ENCODE data around the gene STK36. TPM values are rescaled to one million over a fixed set of nuclear protein-coding genes. Genes with fewer than 3 reads are reported as not detected.

Gene STK36
- total RNA-seq, 2 experiments from 2014 or later: 9.8 to 12.7 TPM

GRCh38 chr2:218734190-218734975 is 62.5 kb downstream of the STK36 start:
- Histone ChIP-seq H3K27me3 (ENCODE audit: control insufficient read depth in 1 of 2, insufficient read depth in 2 of 2, low read length in 2 of 2) (no peaks in the 10 kb centered on the region), H3K4me3 (ENCODE audit: low read length) (no peak overlapping the region), H3K36me3 (ENCODE audit: insufficient read depth, low read length) (peaks cover 21% of the 10 kb centered on the region), H3K27ac (ENCODE audit: low read depth in 1 of 2, low read length in 2 of 2) (peak overlapping the region in 1 of 2 donors; percentile 35), H3K4me1 (ENCODE audit: insufficient read depth, low read length) (peaks cover 7% of the 10 kb centered on the region), H3K9me3 (ENCODE audit: control insufficient read depth in 1 of 2, insufficient read depth in 1 of 2, low read length in 2 of 2) (no peaks in the 10 kb centered on the region)
- H3K4me3 Mint-ChIP-seq: no peak overlapping the region
- CTCF ChIA-PET: no interaction called here
- TF ChIP-seq CTCF (IDR thresholded peaks at IDR 0.05): no peak
- no peaks in the 10 kb centered on the region for H3K27me3 Mint-ChIP-seq
- POLR2A ChIA-PET: no interaction called here
- H3K4me1 Mint-ChIP-seq (ENCODE audit: low read depth): peaks cover 24% of the 10 kb centered on the region
- intact Hi-C loops (cut with DNase I, micrococcal nuclease): no loop called here
- no peak overlapping the region for H3K27ac Mint-ChIP-seq
- ATAC-seq (ENCODE audit: poor library complexity) (no peak), DNase-seq (peak in 1 of 14 experiments; percentile 25)
- no peaks in the 10 kb centered on the region for H3K9me3 Mint-ChIP-seq
- peaks cover 67% of the 10 kb centered on the region for H3K36me3 Mint-ChIP-seq (ENCODE audit: low read depth)

- Histone ChIP-seq H3K9me3 (ENCODE audit: control insufficient read depth in 1 of 2, insufficient read depth in 1 of 2, low read length in 2 of 2) (no peaks in the 10 kb centered on the region), H3K36me3 (ENCODE audit: insufficient read depth, low read length) (peaks cover 33% of the 10 kb centered on the region), H3K27me3 (ENCODE audit: control insufficient read depth in 1 of 2, insufficient read depth in 2 of 2, low read length in 2 of 2) (no peaks in the 10 kb centered on the region), H3K27ac (ENCODE audit: low read depth in 1 of 2, low read length in 2 of 2) (no peak overlapping the region), H3K4me1 (ENCODE audit: insufficient read depth, low read length) (peaks cover 7% of the 10 kb centered on the region), H3K4me3 (ENCODE audit: low read length) (no peak overlapping the region)
- Mint-ChIP-seq H3K27me3 (no peaks in the 10 kb centered on the region), H3K4me1 (ENCODE audit: low read depth) (peaks cover 24% of the 10 kb centered on the region), H3K27ac (no peak overlapping the region), H3K9me3 (no peaks in the 10 kb centered on the region), H3K36me3 (ENCODE audit: low read depth) (peaks cover 73% of the 10 kb centered on the region), H3K4me3 (no peak overlapping the region)
- TF ChIP-seq CTCF (IDR thresholded peaks at IDR 0.05): no peak
- ChIA-PET CTCF (interaction anchor here (0.6 kb wide), 1 partner anchor 124 kb away, joined by 4 read pairs; no protein-coding TSS in a partner anchor), POLR2A (no interaction called here)
- ATAC-seq (ENCODE audit: poor library complexity) (no peak), DNase-seq (no peak)
- intact Hi-C loops (cut with DNase I, micrococcal nuclease): no loop called here
Measured at GRCh38 chr2:218736531-218736930, 64.6 kb downstream of the STK36 start.

GRCh38 chr2:218743068-218743467 is 71.2 kb downstream of the STK36 start:
- Histone ChIP-seq H3K27ac (ENCODE audit: low read depth in 1 of 2, low read length in 2 of 2) (no peak overlapping the region), H3K36me3 (ENCODE audit: insufficient read depth, low read length) (peaks cover 53% of the 10 kb centered on the region), H3K4me3 (ENCODE audit: low read length) (no peak overlapping the region), H3K9me3 (ENCODE audit: control insufficient read depth in 1 of 2, insufficient read depth in 1 of 2, low read length in 2 of 2) (no peaks in the 10 kb centered on the region), H3K4me1 (ENCODE audit: insufficient read depth, low read length) (peaks cover 4% of the 10 kb centered on the region), H3K27me3 (ENCODE audit: control insufficient read depth in 1 of 2, insufficient read depth in 2 of 2, low read length in 2 of 2) (no peaks in the 10 kb centered on the region)
- no peak overlapping the region for H3K27ac Mint-ChIP-seq
- CTCF ChIA-PET: no interaction called here
- TF ChIP-seq CTCF (IDR thresholded peaks at IDR 0.05): no peak
- peaks cover 84% of the 10 kb centered on the region for H3K36me3 Mint-ChIP-seq (ENCODE audit: low read depth)
- no peaks in the 10 kb centered on the region for H3K9me3 Mint-ChIP-seq
- ATAC-seq (ENCODE audit: poor library complexity): no peak
- no peak overlapping the region for H3K4me3 Mint-ChIP-seq
- peak in 2 of 14 experiments; percentile 15 to 40 for DNase-seq
- no peaks in the 10 kb centered on the region for H3K27me3 Mint-ChIP-seq
- H3K4me1 Mint-ChIP-seq (ENCODE audit: low read depth): no peaks in the 10 kb centered on the region
- intact Hi-C loops (cut with DNase I, micrococcal nuclease): no loop called here
- POLR2A ChIA-PET: no interaction called here
